NCI-H2029 (cell line): ENCODE measurements around the gene ELOB.
"Not testable (repeated sequence)": the region's sequence is repeated elsewhere in the genome, so short reads cannot be mapped to it uniquely, and the experiment has no call there.

Source experiments
- DNase-seq: peaks from one replicate; lab custom pipeline; 2025; lab: John Stamatoyannopoulos, UW

The ELOB gene

DNA sequence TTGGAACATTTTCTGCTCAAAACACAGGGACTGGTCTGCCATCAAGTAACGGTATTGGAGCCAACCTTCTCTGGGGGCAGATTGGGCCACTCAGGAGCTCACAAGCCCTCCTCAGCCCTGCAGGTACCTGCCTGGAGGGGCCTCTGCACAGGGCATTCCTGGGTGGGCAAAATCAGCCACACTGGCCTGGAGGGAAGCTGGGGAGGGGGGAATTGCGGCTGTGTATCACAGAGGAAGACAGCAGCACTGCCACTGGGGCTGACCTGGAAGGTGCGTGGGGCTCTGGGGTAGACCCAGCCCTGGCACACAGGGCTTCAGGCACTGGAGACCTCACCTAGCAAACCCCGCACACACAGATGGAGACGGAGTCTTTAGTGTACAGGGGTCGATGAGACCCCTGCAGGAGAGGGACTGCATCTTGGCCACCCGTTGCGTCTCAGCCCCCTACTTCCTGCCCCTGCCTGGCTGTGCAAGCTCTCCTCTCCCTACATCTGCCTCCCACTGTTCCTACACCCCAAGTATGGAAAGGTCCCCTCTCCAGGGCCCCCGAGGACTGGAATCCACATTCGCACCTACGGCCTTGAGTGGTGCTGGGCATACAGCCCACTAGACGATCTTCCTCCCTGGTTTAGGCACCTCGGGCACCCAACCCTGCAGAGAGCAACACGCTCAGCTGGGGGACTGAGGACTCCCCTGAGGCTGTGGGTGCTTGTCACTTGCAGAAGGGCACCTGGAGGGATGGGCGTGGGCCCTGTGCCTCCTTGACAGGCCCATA, 31.8 kb downstream of the ELOB start:
- no peak for DNase-seq

- no peak for DNase-seq
Measured at GRCh38 chr16:2744711-2745110, 32.4 kb downstream of the ELOB start.

DNA sequence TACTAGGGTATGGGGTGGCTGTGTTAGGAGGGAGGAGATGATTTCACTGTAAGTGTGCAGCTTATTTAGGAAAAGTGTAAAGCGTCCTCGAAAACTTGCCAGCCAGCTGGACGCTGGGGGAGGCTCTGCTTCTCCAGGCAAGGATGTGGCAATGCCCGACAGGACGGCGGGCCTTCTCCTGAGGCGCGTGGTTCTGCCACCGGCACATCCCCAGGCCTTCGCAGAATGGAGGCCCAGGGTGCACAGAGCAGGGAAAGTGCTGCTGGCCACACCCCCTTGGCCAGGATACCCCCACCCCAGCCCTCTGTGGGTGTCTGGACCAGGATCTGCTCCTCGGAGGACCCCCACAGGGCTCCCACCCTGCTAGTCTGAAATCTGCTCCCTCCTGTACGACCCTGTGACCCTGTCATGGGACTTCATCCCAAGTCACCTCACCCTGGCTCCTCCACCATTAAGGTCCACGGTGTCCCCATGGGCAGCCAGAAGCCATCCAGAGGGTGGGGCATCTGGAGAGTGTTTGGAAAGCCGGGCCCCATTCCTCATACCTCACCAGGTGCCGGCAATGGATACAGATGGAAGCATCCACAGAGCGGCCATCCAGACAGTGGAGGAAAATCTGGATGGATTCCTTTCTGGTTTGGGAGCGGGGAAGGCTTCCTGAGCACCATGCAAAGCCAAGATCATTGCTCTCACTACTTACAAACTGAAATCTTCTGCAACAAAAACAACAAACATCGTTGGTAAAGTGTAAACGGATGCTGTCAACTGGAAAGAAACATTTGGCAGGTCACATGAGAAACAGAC, 33.9 kb downstream of the ELOB start:
- no peak for DNase-seq

- DNase-seq, result no peak
Measured at GRCh38 chr16:2742323-2743006, 34.6 kb downstream of the ELOB start.

DNA sequence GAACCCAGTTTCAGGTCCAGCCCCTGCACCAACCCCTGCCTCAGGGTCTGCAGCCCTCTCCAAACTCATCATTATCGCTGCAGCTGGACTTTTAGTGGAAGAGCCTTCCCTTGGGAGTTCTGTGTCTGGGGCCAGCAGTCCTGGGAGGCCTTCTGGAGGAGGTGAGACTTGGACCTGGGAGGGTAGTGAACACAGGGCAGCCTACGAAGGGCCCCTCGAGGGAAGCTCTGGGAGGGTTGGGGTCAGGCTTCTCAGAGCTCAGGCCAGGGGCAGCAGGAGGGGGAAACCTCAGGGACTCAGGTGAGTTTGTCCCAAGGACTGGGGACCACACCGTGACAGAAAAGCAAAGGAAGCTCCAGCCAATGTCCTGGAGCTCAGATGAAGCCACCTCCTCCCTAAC, 35.9 kb downstream of the ELOB start:
- no peak for DNase-seq

GRCh38 chr16:2740476-2740875, 36.6 kb downstream of the ELOB start:
- no peak for DNase-seq

DNA sequence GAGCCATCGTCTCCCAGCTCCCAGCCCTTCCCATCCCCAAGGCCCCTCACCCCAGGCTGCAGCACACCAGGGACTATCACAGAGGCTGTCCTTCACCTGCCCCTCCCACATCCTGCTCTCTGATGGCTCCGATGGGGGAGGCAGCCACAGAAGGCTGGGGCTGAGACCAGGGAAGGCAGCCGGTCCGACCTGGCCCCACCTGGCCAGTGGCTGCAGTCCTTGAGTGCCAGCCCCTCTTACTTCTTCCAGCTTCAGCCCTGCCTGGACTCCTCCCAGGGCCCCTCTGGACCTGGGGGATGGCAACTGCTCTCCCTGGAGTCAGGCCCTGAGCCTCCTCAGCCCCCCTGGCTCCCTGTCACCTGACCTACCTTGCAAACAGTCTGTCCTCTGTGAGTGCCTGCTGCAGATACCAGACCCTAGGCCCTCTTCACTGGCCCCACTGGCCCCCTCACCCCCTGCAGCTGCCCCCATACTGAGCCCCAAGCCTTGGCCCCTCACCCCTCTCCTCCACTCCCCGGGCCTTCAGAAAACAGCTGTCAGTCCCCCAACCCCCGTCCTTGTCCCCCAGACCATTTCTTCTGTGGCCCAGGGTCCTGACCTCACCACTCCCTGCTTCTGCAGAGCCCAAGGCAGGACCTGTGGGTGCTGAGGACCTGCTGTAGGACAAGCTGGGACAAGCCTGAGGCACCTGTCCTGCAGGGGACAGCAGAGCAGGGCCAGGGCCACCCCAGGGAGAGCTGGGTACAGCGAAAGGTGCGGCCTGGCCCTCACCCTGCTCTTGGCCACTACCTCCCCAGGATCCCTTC, 37.3 kb downstream of the ELOB start:
- DNase-seq, result no peak

DNA sequence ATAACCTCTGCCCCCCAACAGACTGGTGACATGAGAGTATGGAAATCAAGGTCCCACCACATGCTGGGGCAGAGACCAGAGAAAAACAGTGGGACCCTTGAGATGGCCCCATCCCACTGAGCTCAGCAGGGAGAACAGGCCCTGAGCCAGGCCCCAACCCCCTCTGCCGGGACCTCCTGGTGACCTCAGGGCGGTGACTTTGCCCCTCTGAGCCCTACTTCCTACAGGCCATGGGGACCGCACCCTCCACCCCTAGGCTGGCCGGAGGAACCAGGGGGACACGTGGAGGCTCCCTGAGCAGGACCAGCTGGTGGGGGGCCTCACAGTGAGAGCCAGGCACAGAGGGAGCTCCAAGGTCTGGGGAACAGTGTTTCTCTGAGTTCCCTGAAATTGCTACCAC, 38.5 kb downstream of the ELOB start:
- DNase-seq, result no peak

DNA sequence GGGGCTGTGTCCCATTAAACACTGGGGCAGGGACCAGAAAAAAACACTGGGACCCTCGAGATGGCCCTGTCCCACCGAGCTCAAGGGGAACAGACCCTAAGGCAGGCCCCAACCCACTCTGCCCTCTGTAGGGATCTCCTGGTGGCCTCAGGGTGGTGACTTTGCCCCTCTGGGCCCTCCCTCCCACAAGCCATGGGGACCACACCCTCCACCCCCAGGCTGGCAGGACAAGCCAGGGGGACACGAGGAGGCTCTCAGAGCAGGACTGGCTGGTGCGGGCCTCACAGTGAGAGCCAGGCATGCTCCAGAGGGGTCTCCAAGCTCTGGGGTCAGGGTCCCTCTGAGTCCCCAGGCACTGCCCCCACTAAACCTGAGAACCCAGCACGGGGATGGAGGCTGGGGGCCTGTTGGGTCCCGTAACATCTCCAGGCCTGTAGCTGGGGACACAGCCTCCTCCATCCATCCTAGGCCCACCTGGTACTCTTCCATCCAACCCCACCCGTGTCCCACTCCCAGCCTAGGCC, 39.1 kb downstream of the ELOB start:
- no peak for DNase-seq

DNA sequence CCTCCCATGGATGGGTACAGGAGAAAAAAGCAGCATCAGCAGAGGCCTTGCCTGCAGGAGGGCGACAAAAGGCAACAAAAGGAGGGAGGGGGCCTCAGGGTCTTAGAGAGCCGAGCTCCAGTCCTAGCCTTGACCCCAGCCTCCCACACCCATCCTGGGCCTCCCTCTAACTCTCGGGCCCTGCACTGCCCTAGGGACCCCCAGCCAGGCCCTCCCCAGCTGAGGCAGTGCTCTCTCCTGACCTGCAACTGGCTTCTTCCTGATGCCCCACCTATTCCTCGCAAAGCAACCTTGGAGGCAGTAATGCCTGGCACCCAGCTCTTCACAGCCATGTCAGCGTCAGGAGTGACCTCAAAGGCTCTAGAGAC, 39.9 kb downstream of the ELOB start:
- no peak for DNase-seq

- DNase-seq, result no peak
Measured at GRCh38 chr16:2736476-2737237, 40.4 kb downstream of the ELOB start.

DNA sequence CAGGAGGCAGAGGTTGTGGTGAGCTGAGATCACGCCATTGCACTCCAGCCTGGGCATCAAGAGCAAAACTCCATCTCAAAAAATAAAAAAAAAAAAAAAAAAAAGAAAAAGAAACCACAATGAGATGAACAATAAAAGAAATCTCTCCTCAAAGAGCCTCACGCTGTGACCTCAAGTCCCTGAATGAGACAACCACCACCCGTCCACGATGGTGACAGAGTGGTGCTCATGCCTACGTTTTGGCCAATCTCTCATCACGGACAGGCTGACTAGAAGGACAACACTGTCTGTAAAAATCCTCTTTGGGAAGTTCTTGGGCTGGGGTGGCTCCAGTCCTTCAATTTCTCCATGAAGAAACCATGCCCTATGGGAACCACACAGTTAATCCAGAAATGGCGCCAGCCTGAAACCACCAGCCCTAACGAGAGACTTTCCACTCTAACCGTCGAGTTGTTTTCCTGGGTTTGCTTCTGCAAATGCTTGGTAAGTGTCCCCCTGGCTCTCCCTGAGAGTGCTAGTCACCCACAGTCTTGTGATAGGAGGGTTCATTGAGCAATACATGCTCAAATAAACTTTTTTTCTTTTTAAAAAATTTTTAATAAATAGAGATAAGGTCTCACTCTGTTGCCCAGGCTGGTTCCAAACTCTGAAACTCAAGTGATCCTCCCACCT, 42.1 kb downstream of the ELOB start:
- DNase-seq, result no peak

GRCh38 chr16:2728034-2728433, 49.0 kb downstream of the ELOB start:
- no peak for DNase-seq

GRCh38 chr16:2726923-2727322, 50.2 kb downstream of the ELOB start:
- DNase-seq, result no peak

DNA sequence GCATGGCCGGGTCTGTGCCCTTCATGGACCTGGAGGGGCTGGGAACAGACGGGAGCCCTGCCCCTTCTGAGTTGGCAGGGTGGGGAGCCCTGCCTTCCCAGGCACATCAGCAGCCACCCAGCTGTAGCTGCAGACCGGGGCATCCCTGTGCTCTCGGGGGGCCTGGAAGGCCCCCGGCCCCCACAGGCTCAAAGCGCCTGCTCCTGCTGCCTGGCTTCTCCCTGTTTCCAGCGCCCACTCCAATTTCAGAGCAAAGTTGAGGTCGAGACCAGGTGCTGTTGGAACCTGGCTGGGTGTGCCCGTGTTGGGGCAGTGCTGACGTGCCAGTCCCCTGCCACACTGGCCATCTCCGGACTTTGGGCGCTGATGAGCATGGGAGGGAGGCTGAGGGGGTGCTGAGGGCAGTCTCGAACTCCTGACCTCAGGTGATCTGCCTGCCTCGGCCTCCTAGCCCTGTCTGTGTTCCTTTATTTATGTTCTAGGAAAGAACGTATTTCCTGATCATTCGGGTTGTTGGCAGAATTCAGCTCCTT, 52.2 kb downstream of the ELOB start:
- DNase-seq, result no peak

- no peak for DNase-seq
Measured at GRCh38 chr16:2724088-2724676, 52.9 kb downstream of the ELOB start.

DNA sequence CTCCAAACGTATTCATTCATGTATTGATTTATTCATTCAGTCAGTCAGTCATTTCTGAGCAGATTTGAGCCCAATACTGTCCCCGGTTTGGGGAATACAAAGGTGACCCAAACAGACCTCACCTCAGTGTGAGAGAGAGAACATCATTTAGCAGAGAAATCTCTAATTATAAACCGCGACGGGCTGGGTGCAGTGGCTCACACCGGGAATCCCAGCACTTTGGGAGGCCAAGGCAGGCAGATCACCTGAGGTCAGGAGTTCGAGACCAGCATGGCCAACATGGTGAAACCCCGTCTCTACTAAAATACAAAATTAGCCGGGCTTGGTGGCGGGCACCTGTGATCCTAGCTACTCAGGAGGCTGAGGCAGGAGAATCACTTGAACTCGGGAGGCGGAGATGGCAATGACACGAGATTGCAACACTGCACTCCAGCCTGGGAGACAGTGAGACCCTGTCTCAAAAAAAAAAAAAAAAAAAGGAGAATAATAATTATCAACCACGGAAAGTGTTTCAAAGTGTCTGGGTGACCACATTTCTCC, 55.4 kb downstream of the ELOB start:
- not testable (repeated sequence) for DNase-seq
